AG09309 (cell line): Measurements from ENCODE around the gene PTPRM.

Source experiments
- DNase-seq: peaks from one replicate; pipeline ENCODE4 v3.0.0-alpha.2; 2010; ENCODE audit warnings: low read depth
- H3K4me3 ChIP-seq: 2 replicates; pipeline ENCODE4 v1.5.1; 2011; ENCODE audit warnings: mild to moderate bottlenecking, low read depth, low read length, moderate library complexity; ENCODE audit not compliant: control insufficient read depth
- TF ChIP-seq, protein P1 (sequence below): IDR thresholded peaks from 2 replicates; pipeline ENCODE4 v1.5.1; 2011; ENCODE audit warnings: mild to moderate bottlenecking, low read depth, low read length, inconsistent platforms; ENCODE audit not compliant: insufficient read depth, control insufficient read depth; ENCODE audit errors: missing control alignments

The PTPRM gene

DNA sequence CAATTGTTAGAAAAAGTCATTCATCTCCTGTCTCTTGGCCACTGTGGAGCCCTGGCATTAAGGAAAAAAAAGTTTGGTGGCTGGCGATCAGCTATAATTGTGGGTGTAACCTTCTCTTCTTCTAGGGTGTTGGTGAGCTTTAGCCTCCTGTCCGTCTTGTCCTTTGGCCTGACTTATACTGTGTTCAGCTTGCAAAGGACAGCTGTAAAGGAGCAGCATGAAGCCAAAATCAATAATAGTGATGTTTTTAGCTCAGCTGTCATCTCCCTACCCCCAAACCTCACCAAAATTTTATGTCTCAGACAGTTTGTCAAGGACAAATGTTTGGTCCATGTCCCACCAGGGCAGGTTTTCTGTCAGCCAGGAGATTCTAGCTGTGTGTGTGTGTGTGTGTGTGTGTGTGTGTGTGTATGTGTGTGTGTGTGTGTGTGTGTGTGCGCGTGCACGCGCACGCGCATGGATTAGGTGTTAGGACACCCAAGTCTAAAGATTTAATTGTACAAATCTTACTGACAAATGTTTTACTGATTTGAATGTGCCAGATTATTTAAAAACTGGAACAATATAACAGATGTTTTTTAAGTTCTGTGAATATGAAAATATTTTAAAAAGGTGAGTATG, 109.2 kb downstream of the PTPRM start:
- no peak for DNase-seq
- TF ChIP-seq, protein P1, sequence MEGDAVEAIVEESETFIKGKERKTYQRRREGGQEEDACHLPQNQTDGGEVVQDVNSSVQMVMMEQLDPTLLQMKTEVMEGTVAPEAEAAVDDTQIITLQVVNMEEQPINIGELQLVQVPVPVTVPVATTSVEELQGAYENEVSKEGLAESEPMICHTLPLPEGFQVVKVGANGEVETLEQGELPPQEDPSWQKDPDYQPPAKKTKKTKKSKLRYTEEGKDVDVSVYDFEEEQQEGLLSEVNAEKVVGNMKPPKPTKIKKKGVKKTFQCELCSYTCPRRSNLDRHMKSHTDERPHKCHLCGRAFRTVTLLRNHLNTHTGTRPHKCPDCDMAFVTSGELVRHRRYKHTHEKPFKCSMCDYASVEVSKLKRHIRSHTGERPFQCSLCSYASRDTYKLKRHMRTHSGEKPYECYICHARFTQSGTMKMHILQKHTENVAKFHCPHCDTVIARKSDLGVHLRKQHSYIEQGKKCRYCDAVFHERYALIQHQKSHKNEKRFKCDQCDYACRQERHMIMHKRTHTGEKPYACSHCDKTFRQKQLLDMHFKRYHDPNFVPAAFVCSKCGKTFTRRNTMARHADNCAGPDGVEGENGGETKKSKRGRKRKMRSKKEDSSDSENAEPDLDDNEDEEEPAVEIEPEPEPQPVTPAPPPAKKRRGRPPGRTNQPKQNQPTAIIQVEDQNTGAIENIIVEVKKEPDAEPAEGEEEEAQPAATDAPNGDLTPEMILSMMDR = no peak
- no peak overlapping the region for H3K4me3 ChIP-seq

DNA sequence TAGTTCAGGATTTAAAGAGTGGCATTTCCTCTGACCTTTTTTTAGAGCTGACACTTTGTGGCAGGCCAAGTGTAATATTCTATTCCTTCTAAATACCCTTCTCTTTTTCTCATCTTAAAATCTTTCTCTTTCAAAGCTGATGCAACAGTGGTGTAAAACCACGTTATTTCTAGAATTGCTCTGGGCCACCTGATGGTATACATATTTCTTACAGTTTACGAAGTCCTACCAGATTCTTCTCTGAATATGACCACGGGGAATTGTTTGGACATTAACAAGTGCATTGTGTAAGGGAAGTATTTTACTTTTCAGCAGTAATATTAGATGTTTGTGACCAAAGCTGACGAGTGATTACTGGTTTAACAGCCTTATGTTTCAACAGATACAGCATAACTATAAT, 109.9 kb downstream of the PTPRM start:
- TF ChIP-seq, protein P1 = no peak

GRCh38 chr18:7677424-7677823, 110.3 kb downstream of the PTPRM start:
- TF ChIP-seq, protein P1 = no peak
- DNase-seq = no peak
- H3K4me3 ChIP-seq = no peak overlapping the region

More for the DNA sequence above, 109.9 kb downstream of the PTPRM start:
- H3K4me3 ChIP-seq = no peak overlapping the region
- DNase-seq = peak; percentile 5

DNA sequence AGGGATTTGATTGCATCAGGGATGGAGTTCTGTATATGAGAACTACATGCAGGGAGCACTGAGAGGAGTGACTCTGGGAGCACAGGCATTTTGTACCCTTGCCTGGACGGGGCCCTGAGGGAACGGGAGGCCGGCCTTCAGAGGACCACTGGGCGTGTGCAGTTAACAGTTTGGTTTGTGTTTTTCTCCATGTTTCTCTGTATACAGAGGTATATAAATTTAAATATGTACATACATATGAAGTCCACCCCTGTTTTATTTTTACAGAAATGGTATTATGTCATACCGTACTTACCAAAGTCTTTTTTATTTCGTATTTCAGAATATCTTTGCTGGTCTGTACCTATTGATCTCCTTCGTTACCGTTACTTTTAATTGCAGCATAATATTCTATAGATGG, 111.3 kb downstream of the PTPRM start:
- no peak overlapping the region for H3K4me3 ChIP-seq
- no peak for DNase-seq
- TF ChIP-seq, protein P1 = no peak

- TF ChIP-seq, protein P1 = no peak
- no peak overlapping the region for H3K4me3 ChIP-seq
- DNase-seq = no peak
Measured at GRCh38 chr18:7678801-7679200, 111.7 kb downstream of the PTPRM start.

- no peak overlapping the region for H3K4me3 ChIP-seq
- DNase-seq = no peak
- TF ChIP-seq, protein P1 = no peak
Measured at GRCh38 chr18:7681298-7681697, 114.2 kb downstream of the PTPRM start.
